DND-41 (cell line): ENCODE data around the gene ALDH18A1.

Experiments used
- ATAC-seq: fragments of 200-7000 bp; cut with Tn5 transposase; 3 replicates; pipeline ENCODE4 v1.9.1; 2021; ENCODE audit warnings: low read depth; ENCODE audit not compliant: insufficient read depth
- DNase-seq: peaks from one replicate; pipeline ENCODE4 v3.0.0-alpha.2; 2020
- H2AFZ ChIP-seq: 2 replicates; pipeline ENCODE4 v1.6.0; 2012; ENCODE audit warnings: low read depth, low read length
- H3K27ac ChIP-seq: 2 replicates; pipeline ENCODE4 v1.5.1; 2012; ENCODE audit warnings: low read length, inconsistent platforms
- H3K27me3 ChIP-seq: fragments of 200-600 bp; sonication (generic); 2 replicates; pipeline ENCODE4 v1.6.0; 2012; ENCODE audit warnings: low read length, mild to moderate bottlenecking, inconsistent platforms; ENCODE audit not compliant: insufficient read depth, poor library complexity
- H3K36me3 ChIP-seq: 2 replicates; pipeline ENCODE4 v1.5.1; 2012; ENCODE audit warnings: low read length, inconsistent platforms; ENCODE audit not compliant: insufficient read depth
- H3K4me1 ChIP-seq: 2 replicates; pipeline ENCODE4 v1.5.1; 2012; ENCODE audit warnings: mild to moderate bottlenecking, low read length; ENCODE audit not compliant: insufficient read depth
- H3K4me2 ChIP-seq: 2 replicates; pipeline ENCODE4 v1.6.0; 2012; ENCODE audit warnings: mild to moderate bottlenecking, moderate library complexity, low read length, inconsistent platforms; ENCODE audit not compliant: insufficient read depth
- H3K4me3 ChIP-seq, 2 experiments: fragments of 200-600 bp in 1 of 2; shearing (Covaris generic) in 1 of 2; 2 replicates each; pipeline ENCODE4 v1.5.1; 2012 to 2016; ENCODE audit warnings: inconsistent platforms in 2 of 2, low read length in 2 of 2, mild to moderate bottlenecking in 2 of 2, low read depth in 1 of 2, moderate library complexity in 1 of 2
- H3K79me2 ChIP-seq: 2 replicates; pipeline ENCODE4 v1.6.0; 2012; ENCODE audit warnings: low read length, inconsistent platforms; ENCODE audit not compliant: insufficient read depth
- H3K9ac ChIP-seq: 2 replicates; pipeline ENCODE4 v1.6.0; 2012; ENCODE audit warnings: low read depth, mild to moderate bottlenecking, inconsistent platforms, low read length, moderate library complexity
- H3K9me3 ChIP-seq: 2 replicates; pipeline ENCODE4 v1.5.1; 2012; ENCODE audit warnings: low read length, moderate library complexity, mild to moderate bottlenecking, inconsistent platforms; ENCODE audit not compliant: insufficient read depth, severe bottlenecking
- H4K20me1 ChIP-seq: 2 replicates; pipeline ENCODE4 v1.6.0; 2012; ENCODE audit warnings: low read length; ENCODE audit not compliant: insufficient read depth
- EZH2 ChIP-seq: IDR thresholded peaks from 3 replicates; pipeline ENCODE4 v1.6.1; 2012; ENCODE audit warnings: borderline replicate concordance, low read depth, mild to moderate bottlenecking, moderate library complexity, low read length, inconsistent platforms; ENCODE audit not compliant: severe bottlenecking
- TF ChIP-seq, protein P1 (sequence below): IDR thresholded peaks from 2 replicates; pipeline ENCODE4 v1.5.1; 2012; ENCODE audit warnings: borderline replicate concordance, low read length, moderate library complexity, mild to moderate bottlenecking; ENCODE audit not compliant: poor library complexity, severe bottlenecking; ENCODE audit errors: extremely low read depth

Gene ALDH18A1

GRCh38 chr10:95691281-95691680 lies 34.8 kb upstream of the ALDH18A1 start:
- H3K36me3 ChIP-seq, result peaks cover 46% of the 10 kb centered on the region
- TF ChIP-seq EZH2, result no peak
- TF ChIP-seq, protein P1, sequence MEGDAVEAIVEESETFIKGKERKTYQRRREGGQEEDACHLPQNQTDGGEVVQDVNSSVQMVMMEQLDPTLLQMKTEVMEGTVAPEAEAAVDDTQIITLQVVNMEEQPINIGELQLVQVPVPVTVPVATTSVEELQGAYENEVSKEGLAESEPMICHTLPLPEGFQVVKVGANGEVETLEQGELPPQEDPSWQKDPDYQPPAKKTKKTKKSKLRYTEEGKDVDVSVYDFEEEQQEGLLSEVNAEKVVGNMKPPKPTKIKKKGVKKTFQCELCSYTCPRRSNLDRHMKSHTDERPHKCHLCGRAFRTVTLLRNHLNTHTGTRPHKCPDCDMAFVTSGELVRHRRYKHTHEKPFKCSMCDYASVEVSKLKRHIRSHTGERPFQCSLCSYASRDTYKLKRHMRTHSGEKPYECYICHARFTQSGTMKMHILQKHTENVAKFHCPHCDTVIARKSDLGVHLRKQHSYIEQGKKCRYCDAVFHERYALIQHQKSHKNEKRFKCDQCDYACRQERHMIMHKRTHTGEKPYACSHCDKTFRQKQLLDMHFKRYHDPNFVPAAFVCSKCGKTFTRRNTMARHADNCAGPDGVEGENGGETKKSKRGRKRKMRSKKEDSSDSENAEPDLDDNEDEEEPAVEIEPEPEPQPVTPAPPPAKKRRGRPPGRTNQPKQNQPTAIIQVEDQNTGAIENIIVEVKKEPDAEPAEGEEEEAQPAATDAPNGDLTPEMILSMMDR, result no peak
- ATAC-seq, result no peak

DNA sequence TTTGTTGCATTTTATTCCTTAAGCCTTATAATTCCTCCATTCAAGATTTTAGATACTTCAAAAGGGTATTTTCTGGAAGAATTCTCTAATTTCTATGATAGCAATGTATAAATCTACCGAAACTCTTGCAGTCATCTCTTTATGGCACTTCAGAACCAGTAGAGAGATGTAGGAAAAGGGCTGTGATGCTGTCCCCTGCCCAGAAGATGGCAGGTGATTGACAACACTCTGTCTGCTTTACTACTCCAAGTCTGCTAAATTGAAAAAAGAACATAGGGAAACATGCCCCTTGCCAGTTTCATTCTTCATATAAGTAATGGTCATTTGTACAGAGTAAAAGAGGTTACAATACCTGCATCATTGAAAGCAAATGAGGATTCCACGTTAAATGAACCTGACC lies 32.1 kb upstream of the ALDH18A1 start:
- no peak for TF ChIP-seq EZH2
- TF ChIP-seq, protein P1, result no peak
- H3K36me3 ChIP-seq, result peaks cover 63% of the 10 kb centered on the region

More at GRCh38 chr10:95691281-95691680, 34.8 kb upstream of the ALDH18A1 start:
- H3K27me3 ChIP-seq, result no peaks in the 10 kb centered on the region
- peaks cover 35% of the 10 kb centered on the region for H3K4me1 ChIP-seq
- H3K79me2 ChIP-seq, result peaks cover 27% of the 10 kb centered on the region
- H3K9me3 ChIP-seq, result no peaks in the 10 kb centered on the region
- no peak overlapping the region for H3K4me3 ChIP-seq
- H2AFZ ChIP-seq, result no peak overlapping the region
- H3K9ac ChIP-seq, result no peak overlapping the region
- 0 out of 2 replicates have a peak overlapping the region, but pooled peaks have one; percentile 5 for H3K4me2 ChIP-seq
- H3K27ac ChIP-seq, result no peak overlapping the region
- DNase-seq, result no peak
- no peaks in the 10 kb centered on the region for H4K20me1 ChIP-seq

GRCh38 chr10:95683966-95684365 lies 27.5 kb upstream of the ALDH18A1 start:
- H3K27ac ChIP-seq, result no peak overlapping the region
- no peak for ATAC-seq
- H3K79me2 ChIP-seq, result no peaks in the 10 kb centered on the region
- no peak overlapping the region for H3K4me2 ChIP-seq
- no peak for DNase-seq
- no peak overlapping the region for H3K4me3 ChIP-seq
- H3K4me1 ChIP-seq, result no peaks in the 10 kb centered on the region
- no peak overlapping the region for H2AFZ ChIP-seq
- H3K36me3 ChIP-seq, result peaks cover 72% of the 10 kb centered on the region
- H3K27me3 ChIP-seq, result no peaks in the 10 kb centered on the region
- no peak for TF ChIP-seq EZH2
- TF ChIP-seq, protein P1, result no peak
- no peak overlapping the region for H3K9ac ChIP-seq
- no peaks in the 10 kb centered on the region for H4K20me1 ChIP-seq
- H3K9me3 ChIP-seq, result no peaks in the 10 kb centered on the region

More for the DNA sequence above, 32.1 kb upstream of the ALDH18A1 start:
- Histone ChIP-seq H3K9me3 (no peaks in the 10 kb centered on the region), H3K27ac (no peak overlapping the region), H3K4me3 (no peak overlapping the region), H3K9ac (no peak overlapping the region), H4K20me1 (no peaks in the 10 kb centered on the region), H3K4me1 (peaks cover 27% of the 10 kb centered on the region), H3K27me3 (no peaks in the 10 kb centered on the region), H3K79me2 (peaks cover 27% of the 10 kb centered on the region), H2AFZ (no peak overlapping the region), H3K4me2 (no peak overlapping the region)
- ATAC-seq (no peak), DNase-seq (no peak)

DNA sequence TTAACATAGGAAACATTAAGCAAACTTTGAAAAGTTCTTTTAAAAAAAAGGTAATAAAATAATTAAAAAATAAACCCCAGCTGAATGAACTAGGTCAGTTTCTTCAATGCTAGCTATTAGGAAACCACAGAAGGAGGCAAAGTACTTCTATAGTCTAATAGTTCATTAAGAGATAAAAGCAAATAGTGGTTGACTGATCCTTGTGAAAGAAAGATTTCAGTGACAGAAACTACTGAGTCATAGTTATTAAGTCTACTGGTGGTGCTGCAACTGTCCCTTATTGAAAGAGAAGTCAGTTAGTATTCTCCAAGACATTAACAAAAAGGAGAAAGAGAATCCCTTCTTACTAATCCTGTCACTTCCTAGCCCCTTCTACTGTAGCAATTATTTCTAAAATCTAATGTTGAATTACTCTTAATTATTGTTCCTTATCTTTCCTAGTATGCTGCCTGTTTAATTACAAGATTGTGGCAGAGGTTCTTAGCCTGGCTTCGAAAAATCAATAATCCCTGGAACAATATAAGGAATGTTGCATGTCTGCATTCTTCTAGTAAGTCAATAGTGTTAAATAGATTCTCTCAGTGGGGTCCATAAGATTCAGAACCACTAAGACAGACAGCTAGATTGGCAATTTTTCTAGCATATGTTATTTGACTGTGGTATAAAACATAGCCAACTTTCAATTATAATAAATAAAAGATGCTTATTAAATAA lies 19.0 kb upstream of the ALDH18A1 start:
- H3K36me3 ChIP-seq, result peaks cover 41% of the 10 kb centered on the region
- no peak for TF ChIP-seq EZH2
- TF ChIP-seq, protein P1, result no peak
- H3K9ac ChIP-seq, result no peak overlapping the region
- no peak overlapping the region for H2AFZ ChIP-seq
- H3K4me1 ChIP-seq, result no peaks in the 10 kb centered on the region
- H3K27me3 ChIP-seq, result no peaks in the 10 kb centered on the region
- DNase-seq (no peak), ATAC-seq (no peak)
- H3K4me3 ChIP-seq, result no peak overlapping the region
- H3K4me2 ChIP-seq, result no peak overlapping the region
- H3K79me2 ChIP-seq, result no peaks in the 10 kb centered on the region
- H4K20me1 ChIP-seq, result no peaks in the 10 kb centered on the region
- no peaks in the 10 kb centered on the region for H3K9me3 ChIP-seq
- no peak overlapping the region for H3K27ac ChIP-seq
